ENCODE results near the gene PRR20G. TPM values are rescaled to one million over a fixed set of nuclear protein-coding genes. Genes with fewer than 3 reads are reported as not detected.

Gene PRR20G
- total RNA-seq, result not detected

GRCh38 chr3:127287840-127288239 is at the start of gene PRR20G:
TSS of gene PRR20G (minus strand) at chr3:127288046. CDS start at chr3:127287365, 681 bp downstream.

Small RNA genes within 50 kb of the gene (small RNA-seq; reads per million reads assigned to genes)
- not detected for gene RNU6-1047P (ENCODE audit: low replicate concordance)

Other genes with a start within 250 kb of the PRR20G start
- gene PRR23E, start 94.9 kb downstream of the PRR20G start, total RNA-seq, result not detected